ENCODE results near the gene SEMA4B. TPM values are rescaled to one million over a fixed set of nuclear protein-coding genes. Genes with fewer than 3 reads are reported as not detected.

The SEMA4B gene
- total and polyA plus RNA-seq, 10 of the 15 experiments (the other 5 are each of a cell fraction or from before 2014, with no cell fraction given), result 0.87 to 26.0 (median 9.3) TPM

DNA sequence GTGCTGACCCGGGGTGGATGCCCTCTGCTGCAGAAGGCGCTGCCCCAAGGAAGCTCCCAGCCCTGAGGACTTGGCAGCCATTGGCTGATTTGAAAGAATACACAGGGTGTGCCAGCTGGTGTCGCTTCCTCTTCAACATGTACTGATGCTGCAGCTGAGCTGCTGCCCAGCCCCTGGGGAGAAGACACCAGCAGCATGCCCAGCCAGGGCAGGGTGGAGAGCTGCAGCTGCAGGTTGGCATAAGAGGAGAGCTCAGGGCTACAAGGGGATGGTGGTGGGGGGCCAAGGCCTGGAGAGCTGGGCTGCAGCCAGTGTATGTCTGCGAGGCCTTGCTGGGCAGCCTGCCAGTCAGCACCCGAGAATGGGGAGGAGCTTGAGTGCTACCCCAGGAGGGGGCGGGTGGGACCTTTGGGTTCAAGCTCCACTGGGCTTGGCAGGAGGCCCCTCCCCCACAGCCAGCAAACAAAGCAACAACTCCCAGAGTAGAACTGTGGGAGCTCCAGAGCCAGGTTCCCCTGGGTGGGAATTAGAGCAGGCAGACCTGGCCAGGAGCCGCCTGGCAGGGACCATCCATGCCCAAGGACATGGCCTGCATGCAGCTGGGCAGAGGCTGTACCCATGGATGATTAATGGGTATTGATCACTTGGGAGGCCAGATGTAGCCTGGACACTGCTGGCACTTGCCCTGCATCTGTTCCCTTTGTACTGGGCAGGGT, 9.2 kb upstream of the SEMA4B start:
- intact Hi-C loops (cut with micrococcal nuclease; ENCODE audit: unreplicated experiment) (loop anchor here (5.0 kb wide), 1 partner anchor 40 kb away; the partner anchor contains the start of genes CIB1 and GDPGP1), in situ Hi-C loops (cut with MboI) (no loop called here)
- no TSS peak for BruUV-seq (replicated peaks)
- Histone ChIP-seq H3K27ac (ENCODE audit: control insufficient read depth, insufficient read depth) (peak overlapping the region; percentile 65), H3K79me2 (ENCODE audit: control insufficient read depth, insufficient read depth, low read length) (peaks cover 5% of the 10 kb centered on the region; the same call in 1 of the 2 replicates), H3K4me3 (peak overlapping the region; percentile 57; the same call in 1 of the 2 replicates), H2AFZ (ENCODE audit: control insufficient read depth, low read depth, low read length) (peak overlapping the region; percentile 49), H3K9me3 (replicated peaks; ENCODE audit: control insufficient read depth, insufficient read depth, low read length) (no peaks in the 10 kb centered on the region), H4K20me1 (ENCODE audit: control insufficient read depth, insufficient read depth) (no peaks in the 10 kb centered on the region), H3K4me2 (ENCODE audit: control insufficient read depth, insufficient read depth) (peak overlapping the region; percentile 87), H3K4me1 (ENCODE audit: control insufficient read depth, insufficient read depth, low read length) (peaks cover 41% of the 10 kb centered on the region), H3K9ac (ENCODE audit: control insufficient read depth, insufficient read depth, low read length) (peak overlapping the region; percentile 5; the same call in 1 of the 2 replicates), H3K36me3 (ENCODE audit: control insufficient read depth in 2 of 2, insufficient read depth in 2 of 2, low read length in 1 of 2) (0 out of 4 replicates have a peak, but pooled peaks cover 0 to 2% of the 10 kb centered on the region in 2 experiments), H3K27me3 (replicated peaks in 1 of 2; ENCODE audit: control insufficient read depth in 2 of 2, insufficient read depth in 2 of 2, low read length in 1 of 2) (no peaks in the 10 kb centered on the region)
- ATAC-seq (peak; percentile 92), FAIRE-seq (no peak), DNase-seq (ENCODE audit: low read depth, low spot score) (peak; percentile 70)
- ChIA-PET POLR2A (interaction anchor here (0.6 to 6.0 kb wide), 11 partner anchors 10 to 334 kb away, joined by 3 to 101 read pairs (median 5); partner anchors contain the start of genes CIB1, GDPGP1 and SEMA4B), CTCF (interaction anchor here (0.7 to 4.1 kb wide), 17 partner anchors 9 to 95 kb away, joined by 3 to 22 read pairs (median 4); partner anchors contain the start of genes CIB1 and SEMA4B), RAD21 (ENCODE audit: unreplicated experiment) (interaction anchor here (0.7 to 3.3 kb wide), 21 partner anchors 9 to 739 kb away, joined by 3 to 43 read pairs (median 5); partner anchors contain the start of genes CIB1, GDPGP1 and SEMA4B), SMC1A (ENCODE audit: uncharacterized antibody, unreplicated experiment) (interaction anchor here (0.7 to 5.3 kb wide), 14 partner anchors 9 to 93 kb away, joined by 3 to 47 read pairs (median 6); partner anchors contain the start of genes CIB1, GDPGP1, IDH2 and SEMA4B)
- WGBS (ENCODE audit: insufficient coverage, insufficient replicate concordance, low lambda C conversion rate, missing lambda C conversion rate), result 5% methylated on average over 7 of the region's 7 CpGs
- TF ChIP-seq PAX5 (IDR thresholded peaks at IDR 0.05; ENCODE audit: borderline replicate concordance, low read depth, low read length), result 0 out of 2 replicates have a peak, but pooled peaks have one; percentile 56
- TF ChIP-seq JUND (IDR thresholded peaks at IDR 0.05; ENCODE audit: low read depth, low read length), result no peak
- TF ChIP-seq SREBF2 (IDR thresholded peaks at IDR 0.05; ENCODE audit: low read length), result no peak
- no peak for TF ChIP-seq BCLAF1 (IDR thresholded peaks at IDR 0.05)
- TF ChIP-seq PRDM15 (CRISPR knock-in tag; IDR thresholded peaks at IDR 0.05), result no peak
- TF ChIP-seq, protein P1, sequence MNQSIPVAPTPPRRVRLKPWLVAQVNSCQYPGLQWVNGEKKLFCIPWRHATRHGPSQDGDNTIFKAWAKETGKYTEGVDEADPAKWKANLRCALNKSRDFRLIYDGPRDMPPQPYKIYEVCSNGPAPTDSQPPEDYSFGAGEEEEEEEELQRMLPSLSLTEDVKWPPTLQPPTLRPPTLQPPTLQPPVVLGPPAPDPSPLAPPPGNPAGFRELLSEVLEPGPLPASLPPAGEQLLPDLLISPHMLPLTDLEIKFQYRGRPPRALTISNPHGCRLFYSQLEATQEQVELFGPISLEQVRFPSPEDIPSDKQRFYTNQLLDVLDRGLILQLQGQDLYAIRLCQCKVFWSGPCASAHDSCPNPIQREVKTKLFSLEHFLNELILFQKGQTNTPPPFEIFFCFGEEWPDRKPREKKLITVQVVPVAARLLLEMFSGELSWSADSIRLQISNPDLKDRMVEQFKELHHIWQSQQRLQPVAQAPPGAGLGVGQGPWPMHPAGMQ (IDR thresholded peaks at IDR 0.05; ENCODE audit: borderline replicate concordance), result no peak
- no peak for TF ChIP-seq ESRRA (IDR thresholded peaks at IDR 0.05; ENCODE audit: low read length)
- TF ChIP-seq POLR2AphosphoS2 (IDR thresholded peaks at IDR 0.05; ENCODE audit: low read depth, low read length), result no peak
- no peak for TF ChIP-seq ZNF274 (IDR thresholded peaks at IDR 0.05; ENCODE audit: insufficient read depth, insufficient read length)
- no peak for TF ChIP-seq STAT1 (conservative IDR thresholded peaks at IDR 0.05)
- TF ChIP-seq FOS (IDR thresholded peaks at IDR 0.05; ENCODE audit: borderline replicate concordance, extremely low read depth, insufficient read length), result no peak
- no peak for TF ChIP-seq IRF4 (IDR thresholded peaks at IDR 0.05; ENCODE audit: low read depth, low read length)
- TF ChIP-seq ZNF622 (IDR thresholded peaks at IDR 0.05), result no peak
